Ureter (tissue), 1 donor: ENCODE results near the gene TMPRSS5. TPM values are rescaled to one million over a fixed set of nuclear protein-coding genes. Genes with fewer than 3 reads are reported as not detected.
"Not testable (repeated sequence)": the region's sequence is repeated elsewhere in the genome, so short reads cannot be mapped to it uniquely, and the experiment has no call there.

ENCODE experiments used
- DNase-seq: peaks from one replicate; pipeline ENCODE4 v3.0.0-alpha.2; 2020; ENCODE audit warnings: low spot score
- total RNA-seq: library from RNA; stranded (reverse); gene quantifications from one replicate; pipeline ENCODE4 v1.2.4, GENCODE V29; 2023
- donor health status: DM: yes; HTN: yes; CAD: no.

TMPRSS5 gene
- 1.5 TPM for total RNA-seq

DNA sequence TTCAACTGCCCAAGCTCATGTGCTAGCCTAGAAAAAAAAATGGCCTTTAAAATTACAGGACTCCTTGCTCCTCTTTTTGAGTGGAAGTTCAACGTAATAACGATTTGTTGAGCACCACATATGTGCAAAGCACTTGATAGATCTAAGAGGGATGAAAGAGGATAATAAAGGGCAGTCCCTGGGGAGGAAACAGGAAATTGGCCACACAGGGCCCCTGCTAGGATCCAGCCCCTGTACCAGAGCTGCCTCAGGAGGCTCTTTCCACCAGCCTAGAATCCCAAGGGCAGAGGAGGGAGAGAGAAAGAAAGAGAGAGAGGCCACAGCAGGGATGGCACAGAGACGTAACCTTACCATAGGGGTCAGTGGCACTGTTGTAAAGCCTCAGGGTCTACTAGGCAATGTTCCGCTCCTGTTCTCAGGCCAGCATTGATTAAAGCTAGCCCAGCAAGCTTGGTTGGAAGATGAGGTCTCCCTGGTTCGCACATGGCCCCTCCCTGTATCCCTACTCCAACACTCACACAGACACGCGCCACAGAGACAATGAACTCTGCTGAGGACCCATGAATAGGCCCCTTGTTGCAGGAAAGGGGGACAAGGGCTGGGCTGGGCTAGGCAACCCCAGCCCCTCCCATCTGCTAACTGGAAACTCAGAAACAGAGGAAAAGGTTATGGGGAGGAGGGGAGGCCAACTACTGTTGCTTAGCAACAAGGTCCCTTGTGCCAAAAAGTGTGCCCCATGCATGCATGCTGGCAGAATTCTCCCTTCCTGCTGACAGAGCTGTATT is at the start of gene TMPRSS5:
TMPRSS5 (minus strand) TSS at position 438 of the 785 bp plus-strand sequence; CDS start at position 354, 84 bp downstream.
- no peak for DNase-seq

DNA sequence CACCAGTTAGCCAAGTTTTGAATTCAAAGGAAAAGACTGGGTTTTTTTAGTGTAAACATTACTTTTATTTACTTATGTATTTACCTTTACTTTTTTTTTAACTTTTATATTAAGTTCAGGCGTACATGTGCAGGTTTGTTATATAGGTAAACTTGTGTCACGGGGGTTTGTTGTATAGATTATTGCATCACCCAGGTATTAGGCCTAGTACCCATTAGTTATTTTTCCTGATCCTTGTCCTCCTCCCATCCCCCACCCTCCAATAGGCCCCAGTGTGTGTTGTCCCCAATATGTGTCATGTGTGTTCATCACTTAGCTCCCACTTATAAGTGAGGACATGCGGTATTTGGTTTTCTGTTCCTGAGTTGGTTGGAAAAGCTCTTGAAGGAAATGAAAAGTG is 46.8 kb upstream of the TMPRSS5 start:
- DNase-seq, result no peak

DNA sequence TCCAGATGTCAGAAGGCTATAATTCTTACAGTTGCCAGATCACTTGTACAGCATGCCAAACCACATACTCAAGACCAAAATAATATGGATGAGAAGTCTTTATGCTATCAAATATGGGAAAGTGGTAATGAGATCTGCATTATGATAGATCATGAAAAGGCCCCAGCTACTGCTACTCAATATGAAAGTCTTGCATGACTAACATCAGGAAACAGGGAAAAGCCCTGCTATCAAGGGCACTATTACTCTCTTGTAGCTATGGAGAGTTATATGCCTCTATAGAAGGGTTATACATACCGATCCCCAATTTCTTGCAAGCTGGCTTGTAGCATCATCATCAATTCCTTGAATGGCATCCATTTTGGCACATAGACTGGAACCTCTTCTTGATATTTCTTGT is 30.2 kb upstream of the TMPRSS5 start:
- DNase-seq, result no peak

DNA sequence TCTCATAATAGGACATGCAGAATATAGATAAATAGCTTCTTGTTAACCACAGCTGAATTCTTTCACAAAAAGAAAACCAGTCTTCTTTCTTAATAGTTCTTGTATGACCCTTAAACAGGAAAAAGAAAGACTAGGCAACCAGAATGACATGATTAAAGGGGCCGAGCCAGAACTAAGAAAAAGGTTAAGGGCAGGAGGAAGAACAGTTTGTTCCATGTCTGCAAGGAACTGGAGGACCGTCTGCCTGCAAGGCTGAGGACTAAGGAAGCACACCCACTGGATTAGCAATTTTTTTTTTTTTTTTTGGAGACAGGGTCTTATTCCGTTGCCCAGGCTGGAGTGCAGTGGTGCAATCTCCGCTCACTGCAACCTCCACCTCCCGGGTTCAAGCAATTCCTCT is 26.0 kb upstream of the TMPRSS5 start:
- no peak for DNase-seq

DNA sequence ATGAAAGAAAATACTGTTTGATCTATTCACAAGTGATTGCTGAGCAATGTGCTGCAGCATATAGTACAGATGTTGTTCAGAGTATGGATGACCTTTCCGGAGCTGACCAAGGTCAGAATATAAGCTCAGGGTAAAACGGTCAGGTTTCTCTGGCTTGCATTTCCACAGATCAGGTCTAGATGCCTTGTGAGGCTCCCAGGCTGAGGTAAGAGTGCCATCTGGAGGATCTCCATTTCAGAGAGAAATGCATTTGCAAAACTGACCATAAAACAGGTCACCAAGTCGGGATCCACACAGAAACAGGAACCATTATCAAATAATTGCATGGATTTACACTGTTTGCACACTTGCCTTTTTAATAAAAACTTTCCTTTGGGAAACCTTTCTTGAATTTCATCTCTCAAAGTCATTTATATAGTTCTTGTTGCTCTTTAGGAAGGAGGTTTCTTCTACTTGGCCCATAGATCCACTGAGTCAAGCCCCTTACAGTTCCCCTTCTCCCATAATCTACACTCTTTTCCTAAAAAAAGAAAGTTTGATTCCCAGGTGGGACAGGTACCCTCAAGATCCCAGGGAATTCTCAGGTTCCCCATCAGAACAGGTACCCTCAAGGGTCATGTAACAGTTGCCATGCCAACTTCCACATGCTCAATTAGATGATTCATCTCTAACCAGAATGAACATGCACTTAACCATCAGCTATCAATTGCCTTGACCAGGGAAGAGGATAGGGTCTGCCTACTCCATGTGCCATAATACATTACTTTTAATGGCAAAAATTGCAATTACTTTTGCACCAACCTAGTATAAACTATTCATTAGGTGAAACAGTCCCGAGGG is 25.0 kb upstream of the TMPRSS5 start:
- DNase-seq, result no peak

DNA sequence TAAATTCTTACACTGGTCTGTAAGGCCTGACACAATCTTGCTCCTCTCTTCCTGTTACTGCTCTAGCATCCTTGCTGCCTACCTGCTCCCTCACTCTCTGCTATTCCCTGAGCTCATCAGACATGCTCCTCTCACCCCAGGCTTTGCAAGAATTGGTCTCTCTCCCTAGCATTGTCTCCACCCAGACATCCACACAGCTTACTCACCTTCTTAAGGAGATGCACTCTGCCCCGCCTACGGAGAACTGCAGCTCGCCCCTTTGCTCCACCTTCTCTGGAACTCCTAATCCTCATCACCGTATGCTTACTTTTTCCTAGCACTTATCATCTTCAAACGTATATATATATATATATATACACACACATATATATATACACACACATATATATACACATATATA is 23.3 kb upstream of the TMPRSS5 start:
- no peak for DNase-seq

DNA sequence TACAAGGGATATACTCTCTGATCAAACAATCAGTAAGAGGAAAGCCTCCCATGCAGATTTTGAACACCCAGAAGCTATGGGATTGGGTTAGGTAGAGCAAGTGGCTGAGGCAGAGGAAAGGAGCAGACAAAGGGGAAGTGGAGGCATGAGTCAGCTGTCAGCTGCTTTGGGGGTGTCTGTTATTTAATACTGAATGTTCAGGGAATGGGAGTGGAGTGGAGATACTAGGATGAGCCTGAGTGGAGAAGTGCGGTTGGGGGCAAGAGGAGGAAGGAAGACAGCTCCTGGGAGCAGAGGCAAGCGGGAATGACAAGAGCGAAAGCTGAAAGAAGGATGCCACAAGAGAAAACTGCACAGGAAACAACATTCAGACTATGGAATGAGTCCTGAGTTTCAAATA is 22.7 kb upstream of the TMPRSS5 start:
- no peak for DNase-seq

DNA sequence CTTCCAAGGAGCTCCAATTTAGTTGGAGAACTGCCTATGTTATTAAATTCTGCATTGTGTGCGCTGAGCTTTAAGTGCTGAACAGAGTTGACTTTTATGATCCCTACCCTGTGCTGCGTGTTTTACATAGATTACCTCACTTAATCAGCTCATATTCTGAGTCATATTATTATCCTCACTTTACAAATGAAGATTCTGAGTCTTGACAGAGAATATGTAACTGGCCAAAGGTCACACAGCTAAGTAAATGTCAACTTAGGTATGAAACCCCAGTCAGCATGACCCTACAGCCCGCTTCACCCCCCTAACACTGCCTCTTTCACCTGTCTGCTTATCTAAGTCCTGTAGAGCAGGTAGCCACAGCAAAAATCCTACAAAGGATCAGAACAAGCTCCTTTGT is 19.8 kb upstream of the TMPRSS5 start:
- DNase-seq, result no peak

DNA sequence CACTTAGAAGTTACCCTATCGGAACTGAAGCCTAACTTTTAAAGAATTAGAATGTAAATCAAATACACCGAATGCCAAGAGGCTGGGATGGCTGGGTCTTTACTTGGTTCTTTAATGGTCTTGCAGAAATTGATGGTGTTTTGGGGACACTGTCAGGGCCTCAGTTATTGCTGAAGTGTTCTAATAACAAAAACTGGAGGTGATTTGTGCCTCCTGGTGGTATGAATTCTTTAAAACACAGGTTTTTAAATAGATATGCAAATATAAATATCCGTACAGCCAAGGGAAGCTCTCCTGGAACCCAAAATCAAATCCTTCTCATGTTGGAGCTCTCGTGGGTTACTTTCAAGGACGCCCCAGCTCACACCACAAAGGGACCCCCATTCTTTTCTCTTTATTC is 19.3 kb upstream of the TMPRSS5 start:
- DNase-seq, result no peak

DNA sequence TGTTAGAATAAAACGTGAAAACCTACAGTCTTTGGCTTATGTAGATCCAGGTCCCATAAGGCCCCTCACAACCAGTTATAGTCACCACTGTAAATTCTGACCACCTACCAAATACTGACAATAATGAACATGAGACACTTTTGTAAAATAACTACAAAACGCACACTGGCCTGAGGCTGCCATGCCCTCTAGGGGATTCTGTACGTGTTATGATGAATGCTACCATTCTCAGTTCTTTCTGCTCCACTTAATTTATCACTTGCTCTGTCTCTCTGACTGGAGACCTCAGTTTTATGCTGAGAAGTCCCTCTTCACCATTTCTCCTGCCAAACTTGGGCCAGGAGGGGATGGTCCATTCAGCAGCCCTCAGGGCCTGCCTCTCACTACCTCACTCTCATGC is 18.7 kb upstream of the TMPRSS5 start:
- no peak for DNase-seq

DNA sequence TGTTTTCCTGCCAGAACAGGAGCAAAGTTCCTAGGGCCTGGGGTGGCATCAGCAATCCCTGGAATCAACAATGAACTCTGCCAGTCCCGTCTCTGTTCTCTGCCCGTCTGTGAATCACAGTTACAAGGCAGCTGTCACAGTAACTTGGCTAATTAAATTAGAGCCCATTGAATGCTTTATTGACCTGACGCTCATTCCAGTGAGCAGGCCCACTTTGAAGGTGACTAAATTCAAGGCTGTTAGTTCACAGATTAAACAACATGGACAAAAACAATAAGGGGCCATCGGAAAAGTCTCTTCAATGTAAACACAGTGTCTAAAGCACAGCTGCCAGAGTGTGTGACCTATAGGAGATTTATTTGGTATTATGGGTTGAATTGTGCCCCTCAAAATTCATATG is 17.7 kb upstream of the TMPRSS5 start:
- no peak for DNase-seq

DNA sequence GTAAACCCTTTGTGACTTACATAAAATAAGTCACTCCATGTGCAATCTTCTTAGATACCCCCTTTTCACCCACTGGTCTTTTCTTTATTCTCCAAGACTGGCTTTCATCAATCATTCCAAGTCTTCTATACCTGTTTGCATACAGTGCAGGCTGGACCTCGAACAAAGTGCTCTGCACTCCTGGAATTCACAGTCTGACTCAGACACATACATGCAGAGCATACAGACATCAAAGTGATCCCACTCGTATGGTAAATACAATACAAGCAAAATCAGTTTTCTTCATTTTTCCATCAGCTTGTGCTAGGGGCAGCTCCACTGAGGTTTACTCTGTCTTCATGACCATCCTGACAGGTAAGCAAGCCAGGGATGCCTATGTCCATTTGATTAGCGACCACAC is 16.8 kb upstream of the TMPRSS5 start:
- no peak for DNase-seq

DNA sequence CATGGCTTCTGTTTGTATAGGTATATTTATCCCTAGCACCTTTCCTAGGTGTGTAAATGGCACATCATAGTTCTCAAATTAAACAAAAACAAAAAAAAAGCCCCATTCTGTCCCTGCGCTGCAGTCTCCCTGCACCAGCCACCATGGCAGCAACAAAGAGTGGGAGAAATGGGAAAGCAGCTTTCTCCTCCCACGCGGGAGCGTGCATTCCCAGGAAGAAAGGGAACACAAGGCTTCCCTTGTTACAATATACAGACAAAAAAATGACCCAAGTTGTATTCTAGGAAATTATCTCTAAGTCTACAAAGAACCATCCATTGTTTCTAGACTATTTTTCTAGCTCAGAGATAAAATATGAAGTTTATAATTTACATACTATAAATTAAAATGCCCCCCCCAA is 16.1 kb upstream of the TMPRSS5 start:
- no peak for DNase-seq

DNA sequence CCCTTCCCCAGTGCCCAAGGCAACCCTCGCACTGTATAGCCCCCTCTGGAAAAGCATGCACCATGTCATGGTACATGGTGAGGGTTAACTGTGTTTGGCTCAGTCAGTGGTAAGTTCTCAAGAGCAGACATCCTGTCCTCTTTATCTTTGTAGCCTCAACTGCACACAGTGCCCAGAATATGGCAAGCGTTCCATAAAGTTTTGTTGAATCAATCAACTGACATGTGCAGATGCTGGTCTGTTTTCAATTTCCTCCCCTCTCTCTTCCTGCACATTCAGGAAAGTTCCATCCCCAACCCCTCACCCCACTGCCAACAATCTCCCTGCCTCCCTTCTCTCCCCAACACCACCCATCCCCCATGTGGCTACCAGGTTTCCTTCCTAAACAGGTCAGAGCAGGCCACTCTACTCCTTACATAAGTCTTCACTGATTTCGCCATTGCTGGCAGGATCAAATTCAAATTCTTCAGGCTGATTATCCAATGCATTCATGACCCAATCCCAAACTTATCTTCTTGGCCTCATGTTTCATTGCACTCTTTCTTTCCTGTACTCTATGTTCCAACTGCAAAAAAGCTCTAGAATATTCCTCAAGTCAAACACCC is 15.5 kb upstream of the TMPRSS5 start:
- DNase-seq, result no peak

DNA sequence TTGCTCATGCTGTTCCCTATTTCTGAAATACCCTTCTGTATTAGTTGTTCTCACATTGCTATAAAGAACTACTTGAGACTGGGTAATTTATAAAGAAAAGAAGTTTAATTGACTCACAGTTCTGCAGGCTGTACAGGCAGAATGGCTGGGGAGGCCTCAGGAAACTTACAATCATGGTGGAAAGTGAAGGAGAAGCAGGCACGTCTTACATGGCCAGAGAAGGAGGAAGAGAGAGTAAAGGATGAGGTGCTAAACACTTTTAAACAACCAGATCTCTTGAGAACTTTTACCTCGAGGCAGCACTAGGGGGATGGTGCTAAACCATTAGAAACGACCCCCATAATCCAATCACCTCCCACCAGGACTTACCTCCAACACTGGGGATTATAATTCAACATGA is 14.4 kb upstream of the TMPRSS5 start:
- DNase-seq, result not testable (repeated sequence)

DNA sequence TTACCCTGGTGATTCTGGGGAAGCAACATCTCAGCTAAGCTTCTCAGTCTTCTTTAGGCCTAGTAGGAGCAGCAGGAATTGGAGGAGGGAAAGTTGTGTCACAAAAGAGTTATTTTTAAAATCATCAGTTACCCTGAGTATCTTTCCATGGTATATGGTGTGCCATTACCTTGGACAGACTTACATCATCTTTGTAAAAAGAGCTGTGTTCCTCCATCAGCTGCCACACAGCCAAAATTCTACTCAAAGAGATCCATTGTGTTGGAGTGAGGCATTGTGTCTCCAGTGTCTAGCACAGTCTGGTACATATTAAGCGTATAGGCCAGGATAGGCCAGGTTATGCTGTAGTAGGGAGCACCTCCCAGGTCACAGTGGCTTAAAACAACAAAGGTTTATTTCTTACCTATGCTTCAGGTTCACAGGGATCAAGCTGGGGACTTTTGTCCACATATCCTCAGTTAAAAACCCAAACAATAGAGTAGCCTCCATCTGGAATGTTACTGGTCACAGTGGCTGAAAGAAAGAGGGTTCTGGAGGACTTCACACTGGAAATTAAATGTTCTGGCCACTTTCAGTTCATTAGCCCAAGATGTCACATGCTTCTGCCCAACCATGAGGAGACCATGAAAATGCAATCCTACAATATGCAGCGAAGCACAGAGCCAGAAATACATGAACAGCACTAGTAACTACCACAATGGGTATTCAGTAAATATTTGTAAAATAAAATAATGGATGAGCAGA is 9.9 kb upstream of the TMPRSS5 start:
- DNase-seq, result no peak

DNA sequence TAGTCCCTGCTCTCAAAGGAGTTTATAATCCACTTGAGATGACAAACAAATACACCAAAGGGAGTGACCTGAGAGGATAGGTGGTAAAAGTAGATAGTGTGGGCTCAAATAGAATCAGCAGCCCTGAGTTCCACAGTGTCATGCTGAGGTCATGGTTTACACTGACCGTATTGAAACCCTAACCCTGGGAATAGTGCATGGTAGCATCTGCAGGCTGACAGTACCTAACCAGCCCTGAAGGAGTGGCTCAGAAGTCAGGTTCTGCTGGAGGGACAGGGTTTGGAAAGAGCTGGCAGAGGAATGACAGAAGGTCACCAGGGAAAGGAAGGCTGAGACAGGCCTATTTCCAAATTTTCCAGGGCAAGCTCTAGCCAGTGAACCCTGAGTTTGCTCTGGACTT is 9.2 kb upstream of the TMPRSS5 start:
- DNase-seq, result no peak

DNA sequence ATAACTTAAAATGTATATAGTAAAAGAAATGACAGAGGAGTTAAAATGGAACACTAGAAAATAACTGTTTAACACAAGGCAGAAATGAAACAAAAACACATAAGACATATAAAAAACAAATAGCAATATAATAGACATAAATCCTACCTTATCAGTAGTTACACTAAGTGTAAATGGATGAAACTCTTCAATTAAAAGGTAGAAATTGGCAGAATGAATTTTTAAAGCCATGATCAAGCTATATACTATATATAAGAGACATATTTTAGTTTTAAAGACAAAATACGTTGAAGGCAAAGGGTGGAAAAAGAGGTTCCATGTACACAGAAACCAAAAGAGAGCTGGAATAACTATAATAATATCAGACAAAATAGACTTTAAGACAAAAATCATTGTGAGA is 4.9 kb upstream of the TMPRSS5 start:
- DNase-seq, result no peak

DNA sequence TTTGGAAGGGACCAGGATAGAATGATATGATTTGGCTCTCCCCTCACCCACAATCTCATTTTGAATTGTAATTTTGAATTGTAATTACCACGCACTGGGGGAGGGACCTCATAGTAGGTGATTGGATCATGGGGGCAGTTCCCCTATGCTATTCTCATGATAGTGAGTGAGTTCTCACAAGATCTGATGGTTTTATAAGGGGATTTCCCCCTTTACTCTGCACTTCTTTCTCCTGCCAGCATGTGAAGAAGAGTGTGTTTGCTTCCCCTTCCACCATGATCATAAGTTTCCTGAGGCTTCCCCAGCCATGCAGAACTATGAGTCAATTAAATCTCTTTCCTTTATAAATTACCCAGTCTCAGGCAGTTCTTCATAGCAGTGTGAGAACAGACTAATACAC is 2.6 kb downstream of the TMPRSS5 start:
- not testable (repeated sequence) for DNase-seq

DNA sequence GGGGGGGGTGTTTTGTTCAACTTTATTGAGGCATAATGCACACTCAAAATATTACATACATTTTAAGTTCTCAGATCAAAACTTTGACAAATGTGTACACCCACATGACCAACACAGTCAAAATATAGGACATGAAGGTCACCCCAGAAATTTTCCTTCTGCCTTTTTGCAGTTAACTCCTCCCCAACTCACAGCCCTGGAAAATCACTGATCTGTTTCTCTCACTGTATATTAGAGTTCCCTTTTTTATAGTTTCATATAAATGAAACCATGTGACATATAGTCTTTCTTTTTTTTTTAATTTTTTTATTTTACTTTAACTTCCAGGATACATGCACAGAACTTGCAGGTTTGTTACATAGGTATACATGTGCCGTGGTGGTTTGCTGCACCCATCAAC is 4.6 kb downstream of the TMPRSS5 start:
- no peak for DNase-seq

DNA sequence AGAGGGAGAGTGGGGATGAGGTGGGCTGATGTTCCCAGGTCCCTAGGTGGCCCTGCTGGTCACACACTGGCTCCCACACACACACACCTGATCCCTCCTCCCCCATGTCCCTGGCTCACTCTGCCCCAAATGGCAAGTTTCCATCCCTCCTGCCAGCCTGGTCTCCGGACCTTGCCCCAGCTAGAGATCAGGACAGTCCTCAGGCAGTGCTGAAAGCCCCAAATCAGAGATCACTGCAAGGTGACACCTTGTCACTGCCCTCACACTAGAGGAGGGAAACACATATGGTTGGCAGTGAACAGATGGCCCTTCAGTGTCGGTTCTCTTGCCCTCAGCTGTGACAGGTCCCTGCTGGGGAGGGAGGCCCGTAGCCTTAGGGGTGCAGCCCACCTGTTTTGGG is 7.6 kb downstream of the TMPRSS5 start:
- DNase-seq, result no peak

DNA sequence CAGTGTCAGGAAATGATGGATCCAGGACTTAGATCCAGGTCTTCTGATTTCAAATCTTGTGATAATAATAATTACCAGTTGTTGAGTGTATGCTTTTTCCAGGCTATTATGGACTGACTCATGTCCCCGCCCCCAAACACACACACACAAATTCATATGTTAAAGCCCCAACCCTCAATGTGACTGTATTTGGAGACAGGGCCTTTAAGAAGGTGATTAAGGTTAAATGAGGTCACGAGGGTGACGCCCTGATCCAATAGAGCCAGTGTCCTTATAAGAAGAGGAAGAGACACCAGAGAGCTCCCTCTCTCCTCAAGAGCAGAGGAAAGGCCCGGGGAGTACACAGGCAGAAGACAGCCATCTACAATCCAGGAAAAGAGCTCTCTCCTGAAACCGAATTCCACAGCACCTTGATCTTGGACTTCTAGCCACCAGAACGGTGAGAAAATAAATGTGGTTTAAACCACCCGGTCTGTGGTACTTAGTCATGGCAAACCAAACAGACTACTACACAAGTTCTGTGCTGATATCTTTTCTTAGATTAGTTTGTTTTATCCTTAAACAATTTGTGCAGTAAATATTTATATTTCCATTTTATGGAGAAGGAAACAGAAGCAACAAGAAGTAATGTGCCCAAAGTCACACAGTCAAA is 8.2 kb downstream of the TMPRSS5 start:
- DNase-seq, result no peak
